B cell (primary cell): Measurements from ENCODE around the gene ZNF407.

Experiments used
- EZH2 ChIP-seq: IDR thresholded peaks from 2 replicates; pipeline ENCODE4 v1.6.1; 2012; ENCODE audit warnings: borderline replicate concordance, low read depth, mild to moderate bottlenecking, moderate library complexity, low read length; ENCODE audit not compliant: insufficient read depth, poor library complexity, severe bottlenecking
- TF ChIP-seq, protein P1 (sequence below): fragments of 200-600 bp; IDR thresholded peaks from one replicate; pipeline ENCODE4 v1.8.0; 2022; ENCODE audit warnings: antibody characterized with exemption, mild to moderate bottlenecking

DNA sequence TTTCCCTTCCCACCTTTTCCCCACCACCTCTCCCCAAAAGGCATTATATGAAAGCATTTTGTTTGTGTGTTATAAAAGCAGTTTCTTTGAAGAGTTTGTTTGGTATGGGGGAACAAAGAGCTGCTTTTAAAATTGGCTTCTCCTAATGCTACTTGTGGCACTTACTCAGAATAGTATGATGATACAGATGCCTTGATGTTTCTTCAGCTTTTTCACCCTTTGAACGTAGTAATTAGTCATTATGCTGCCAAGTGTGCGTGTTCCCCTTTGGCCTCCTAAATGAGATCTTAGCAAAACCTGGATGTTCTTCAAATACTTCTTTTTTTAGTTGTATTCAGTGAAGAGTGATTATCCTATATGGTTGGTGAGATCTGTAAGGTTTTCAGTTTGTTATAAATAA lies 427.9 kb downstream of the ZNF407 start:
- TF ChIP-seq, protein P1, sequence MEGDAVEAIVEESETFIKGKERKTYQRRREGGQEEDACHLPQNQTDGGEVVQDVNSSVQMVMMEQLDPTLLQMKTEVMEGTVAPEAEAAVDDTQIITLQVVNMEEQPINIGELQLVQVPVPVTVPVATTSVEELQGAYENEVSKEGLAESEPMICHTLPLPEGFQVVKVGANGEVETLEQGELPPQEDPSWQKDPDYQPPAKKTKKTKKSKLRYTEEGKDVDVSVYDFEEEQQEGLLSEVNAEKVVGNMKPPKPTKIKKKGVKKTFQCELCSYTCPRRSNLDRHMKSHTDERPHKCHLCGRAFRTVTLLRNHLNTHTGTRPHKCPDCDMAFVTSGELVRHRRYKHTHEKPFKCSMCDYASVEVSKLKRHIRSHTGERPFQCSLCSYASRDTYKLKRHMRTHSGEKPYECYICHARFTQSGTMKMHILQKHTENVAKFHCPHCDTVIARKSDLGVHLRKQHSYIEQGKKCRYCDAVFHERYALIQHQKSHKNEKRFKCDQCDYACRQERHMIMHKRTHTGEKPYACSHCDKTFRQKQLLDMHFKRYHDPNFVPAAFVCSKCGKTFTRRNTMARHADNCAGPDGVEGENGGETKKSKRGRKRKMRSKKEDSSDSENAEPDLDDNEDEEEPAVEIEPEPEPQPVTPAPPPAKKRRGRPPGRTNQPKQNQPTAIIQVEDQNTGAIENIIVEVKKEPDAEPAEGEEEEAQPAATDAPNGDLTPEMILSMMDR, result no peak
- no peak for TF ChIP-seq EZH2
